ENCODE results near the gene CHRNA7.

- TF ChIP-seq CTCF (conservative IDR thresholded peaks at IDR 0.05 in 1 of 2, IDR thresholded peaks at IDR 0.05 in 1 of 2; ENCODE audit: low read depth in 1 of 2, low read length in 2 of 2) (no peak), EZH2 (IDR thresholded peaks at IDR 0.05; ENCODE audit: low read length, missing control alignments) (no peak)
These were observed 3.8 kb downstream of the CHRNA7 start for GRCh38 chr15:32034106-32034505.

Measured in fibroblast of lung (primary cell).